WTC11 (cell line): Measurements from ENCODE around the gene ABCB8.

ENCODE experiments used
- CTCF ChIP-seq: fragments of 200-600 bp; IDR thresholded peaks from 2 replicates; pipeline ENCODE4 v1.8.0; 2022; ENCODE audit warnings: antibody characterized with exemption
- ZNF232 ChIP-seq: sonication (generic); formaldehyde crosslinking; IDR thresholded peaks from 2 replicates; pipeline ENCODE4 v1.8.0; 2022; ENCODE audit warnings: mild to moderate bottlenecking, missing genetic modification reagents

GRCh38 chr7:151079199-151079910 lies 51.1 kb downstream of the ABCB8 start:
- TF ChIP-seq ZNF232 (CRISPR knock-in tag) (no peak), CTCF (no peak)
